NCI-H1694 treated with DMSO at 0.1 percent for 48 hours (cell line): ENCODE results near the gene FBF1.

Source experiments
- DNase-seq: peaks from one replicate; lab custom pipeline; 2025; lab: John Stamatoyannopoulos, UW

Gene FBF1

DNA sequence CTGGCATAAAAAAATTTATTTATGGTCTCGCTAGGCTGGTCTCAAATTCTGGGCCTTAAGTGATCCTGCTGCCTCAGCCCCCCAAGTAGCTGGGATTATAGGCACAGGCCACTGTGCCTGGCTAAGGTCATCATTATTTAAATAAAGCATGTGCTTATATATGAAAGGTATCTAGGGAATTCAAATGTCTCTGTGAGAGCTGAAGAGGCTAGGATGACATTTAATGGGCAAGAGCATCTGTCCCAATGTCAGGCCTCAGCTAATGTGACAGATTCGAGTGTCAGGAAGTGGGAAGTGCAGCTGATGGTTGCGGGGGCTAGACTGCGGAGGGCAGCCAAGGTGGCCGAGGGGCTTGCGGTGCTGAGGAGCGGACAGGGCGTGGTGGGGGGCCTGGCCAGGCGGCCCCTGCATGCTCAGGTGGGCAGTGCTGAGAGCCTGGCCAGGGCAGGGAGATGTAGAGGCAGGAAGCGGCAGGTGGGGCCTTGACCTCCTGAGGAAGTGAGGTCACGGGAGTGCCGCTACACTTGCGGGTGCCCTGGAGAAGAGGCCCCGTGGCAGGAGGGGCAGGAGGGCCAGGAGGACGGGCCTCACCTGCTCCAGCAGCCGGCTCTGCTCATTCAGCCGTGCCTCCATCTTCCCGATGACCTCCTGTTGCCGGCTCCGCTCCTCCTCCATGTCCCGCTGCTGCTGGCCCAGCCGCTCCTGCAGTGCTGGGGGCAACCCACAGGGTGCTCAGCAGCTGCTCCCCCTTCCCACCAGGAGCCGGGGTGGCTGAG, 23.5 kb downstream of the FBF1 start:
- DNase-seq = no peak

DNA sequence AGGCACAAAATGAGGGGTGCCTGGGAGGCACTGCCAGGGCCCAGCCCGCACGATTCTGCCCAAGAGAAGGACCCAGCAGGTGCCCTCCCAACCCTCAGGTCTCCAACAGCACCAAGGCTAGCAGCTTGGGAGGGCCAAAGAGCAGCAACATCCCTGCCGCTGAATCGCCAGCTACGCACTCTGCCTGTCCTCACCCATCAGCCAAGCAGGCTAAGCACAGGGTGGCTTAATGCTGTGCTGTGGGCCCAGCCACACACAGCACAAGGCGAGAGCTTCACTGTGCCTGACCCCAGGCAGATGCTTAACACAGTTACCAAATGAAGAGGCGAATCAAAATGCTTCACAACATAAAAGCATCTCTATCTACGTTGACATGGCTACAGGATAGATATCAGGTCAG, 25.6 kb downstream of the FBF1 start:
- DNase-seq = no peak

DNA sequence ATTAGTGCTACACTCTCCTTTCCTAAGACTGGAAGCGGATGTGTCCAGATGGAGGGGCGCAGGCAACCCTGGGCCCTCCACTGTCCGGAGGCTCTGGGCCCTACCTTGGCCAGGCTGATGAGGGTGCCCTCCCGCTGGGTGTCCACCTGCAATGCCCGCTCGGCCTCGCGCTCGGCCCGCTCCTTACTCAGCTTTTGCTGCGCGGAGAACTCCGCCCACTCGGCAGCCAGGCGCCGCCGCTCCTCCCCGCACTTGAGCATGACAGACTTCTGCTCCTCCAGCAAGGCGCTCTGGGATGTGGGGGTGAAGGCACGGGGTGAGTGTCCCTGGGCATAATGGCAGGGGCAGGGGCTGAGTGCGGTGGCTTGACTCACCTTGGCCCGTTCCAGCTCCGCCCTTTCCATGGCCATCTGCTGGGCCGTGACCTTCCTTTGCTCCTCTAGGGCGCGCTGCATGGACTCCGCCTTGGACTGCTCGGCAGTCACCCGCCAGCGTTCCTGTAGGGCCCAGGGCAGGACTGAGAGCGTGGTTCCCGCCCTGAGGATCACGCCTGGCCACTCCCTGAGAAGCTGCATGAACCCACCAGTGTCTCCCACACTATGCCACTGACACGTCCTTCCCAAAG, 26.1 kb downstream of the FBF1 start:
- no peak for DNase-seq

DNA sequence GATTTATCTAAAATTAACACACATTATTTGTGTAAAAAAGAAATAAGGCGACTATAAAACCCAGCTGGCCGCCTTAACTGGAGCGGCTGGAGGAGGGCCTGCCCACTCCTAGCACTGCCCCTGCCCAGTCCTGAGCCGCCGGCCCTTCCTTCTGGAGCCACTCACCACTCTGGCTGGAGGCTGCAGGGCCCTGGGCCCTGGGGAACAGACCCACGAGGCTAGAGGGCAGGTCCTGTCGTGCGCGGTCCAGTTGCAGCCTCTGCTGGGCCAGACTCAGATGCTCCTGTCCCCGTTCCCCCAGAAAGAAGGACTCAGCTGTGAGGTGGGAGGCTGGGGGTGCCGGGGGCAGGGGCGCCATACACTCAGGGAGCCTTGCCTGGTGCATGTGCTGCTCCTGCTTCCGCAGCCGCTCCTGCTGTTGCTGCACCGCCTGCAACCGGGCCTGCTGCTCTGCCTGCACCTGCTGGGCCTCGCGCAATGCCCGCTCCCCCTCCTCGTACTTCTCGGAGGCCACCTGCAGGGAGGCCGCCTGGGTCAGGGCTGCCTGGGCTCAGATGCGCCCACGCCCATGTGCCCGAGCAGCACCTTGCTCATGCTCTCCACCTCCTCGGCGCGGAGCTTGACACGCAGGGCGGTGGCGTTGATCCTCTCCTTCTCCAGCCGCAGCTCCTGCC, 27.2 kb downstream of the FBF1 start:
- DNase-seq = no peak

DNA sequence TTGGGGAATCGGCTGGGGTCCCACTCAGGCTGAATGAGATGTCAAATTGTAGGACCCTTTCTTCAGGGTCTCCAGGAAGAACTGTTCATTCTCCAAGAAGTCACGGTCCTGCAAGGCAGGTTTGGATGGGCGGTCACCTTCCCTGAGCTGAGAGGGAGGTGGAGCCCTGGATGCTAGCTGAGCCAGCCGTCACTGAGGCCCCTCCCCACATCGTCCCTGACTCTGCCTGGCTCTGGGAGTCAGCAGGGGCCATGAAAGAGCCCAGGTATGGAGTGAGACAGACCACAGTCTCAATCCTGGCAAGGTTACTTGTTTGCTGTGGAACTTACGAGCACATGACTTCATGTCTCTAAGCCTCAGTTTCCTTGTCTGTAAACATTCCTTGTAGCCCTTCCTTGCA, 30.1 kb downstream of the FBF1 start:
- DNase-seq = no peak

DNA sequence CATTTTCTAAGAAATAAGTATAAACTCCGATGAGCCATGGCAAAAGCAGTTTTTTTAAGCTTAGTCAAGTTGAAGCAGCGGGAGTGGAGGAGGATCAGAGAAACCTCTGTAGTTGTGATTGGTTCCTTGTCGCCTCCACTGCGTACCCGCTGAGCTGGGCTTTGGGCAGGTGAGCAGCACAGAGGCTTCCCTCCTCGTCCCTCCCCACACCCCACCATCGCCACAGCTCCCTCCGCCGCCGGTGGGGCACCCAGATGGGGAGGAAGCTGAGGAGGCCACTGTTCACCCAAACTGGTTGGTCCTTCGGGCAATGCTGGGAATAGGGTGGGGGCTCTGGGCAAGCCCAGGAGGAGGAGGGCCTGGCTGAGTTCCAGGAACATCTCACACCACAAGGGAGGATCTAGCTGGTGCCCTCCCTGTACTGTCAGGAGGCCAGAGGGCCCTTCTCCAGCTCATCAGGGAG, 31.0 kb downstream of the FBF1 start:
- DNase-seq = peak; percentile 17

DNA sequence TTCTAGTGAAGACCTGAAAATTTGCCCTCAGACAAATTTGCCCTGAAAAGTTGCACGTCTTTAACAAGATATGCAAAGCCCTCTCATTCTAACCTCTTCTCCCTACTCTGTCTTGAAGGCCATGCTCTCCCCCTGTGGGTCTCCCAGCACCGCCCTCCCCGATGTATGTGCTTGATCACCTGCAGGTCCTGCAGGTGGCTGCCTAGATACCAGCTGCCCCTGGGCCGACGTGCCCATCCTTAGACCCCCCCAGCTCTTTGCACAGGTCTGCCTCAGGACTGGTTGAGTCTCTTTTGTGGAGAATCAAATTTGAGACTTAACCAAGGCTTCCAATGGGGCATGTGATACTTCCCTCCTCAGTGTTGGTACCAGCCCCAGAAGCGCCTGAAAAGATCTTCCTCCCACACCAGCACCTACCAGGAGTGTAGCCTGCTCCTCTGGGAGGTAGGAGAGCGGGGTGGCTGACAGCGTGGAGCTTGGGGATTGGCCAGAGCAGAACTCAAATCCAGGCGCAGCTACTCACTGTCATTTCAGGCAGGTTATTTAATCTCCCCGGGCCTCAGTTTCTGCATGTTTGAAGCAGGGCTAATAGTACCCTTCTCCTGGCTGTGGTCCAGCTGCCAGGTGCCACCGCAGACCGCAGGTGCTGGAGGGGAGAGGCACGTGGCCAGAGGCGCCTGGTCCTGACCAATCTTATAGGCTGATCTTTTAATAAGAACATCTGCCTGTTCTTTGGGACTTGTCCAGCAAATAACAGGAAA, 31.6 kb downstream of the FBF1 start:
- DNase-seq = no peak

DNA sequence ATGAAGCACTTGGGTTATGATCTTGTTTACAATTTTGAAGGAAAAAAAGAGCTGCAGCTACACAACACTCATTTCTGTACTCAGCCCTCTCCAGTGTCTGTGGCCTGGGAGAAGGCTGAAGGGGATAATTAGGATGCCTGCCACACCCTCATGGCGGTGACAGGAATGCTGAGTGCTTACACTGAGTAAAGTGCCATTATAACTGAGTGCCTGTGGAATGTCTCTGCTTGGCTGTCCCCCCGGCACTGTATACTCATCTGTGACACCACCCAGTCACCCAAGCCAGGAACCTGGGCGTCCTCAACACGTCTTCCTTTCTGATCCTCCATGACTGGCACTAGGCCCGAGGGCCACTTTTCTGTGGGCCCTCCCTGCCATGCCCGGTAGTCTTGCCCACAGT, 32.6 kb downstream of the FBF1 start:
- DNase-seq = no peak

DNA sequence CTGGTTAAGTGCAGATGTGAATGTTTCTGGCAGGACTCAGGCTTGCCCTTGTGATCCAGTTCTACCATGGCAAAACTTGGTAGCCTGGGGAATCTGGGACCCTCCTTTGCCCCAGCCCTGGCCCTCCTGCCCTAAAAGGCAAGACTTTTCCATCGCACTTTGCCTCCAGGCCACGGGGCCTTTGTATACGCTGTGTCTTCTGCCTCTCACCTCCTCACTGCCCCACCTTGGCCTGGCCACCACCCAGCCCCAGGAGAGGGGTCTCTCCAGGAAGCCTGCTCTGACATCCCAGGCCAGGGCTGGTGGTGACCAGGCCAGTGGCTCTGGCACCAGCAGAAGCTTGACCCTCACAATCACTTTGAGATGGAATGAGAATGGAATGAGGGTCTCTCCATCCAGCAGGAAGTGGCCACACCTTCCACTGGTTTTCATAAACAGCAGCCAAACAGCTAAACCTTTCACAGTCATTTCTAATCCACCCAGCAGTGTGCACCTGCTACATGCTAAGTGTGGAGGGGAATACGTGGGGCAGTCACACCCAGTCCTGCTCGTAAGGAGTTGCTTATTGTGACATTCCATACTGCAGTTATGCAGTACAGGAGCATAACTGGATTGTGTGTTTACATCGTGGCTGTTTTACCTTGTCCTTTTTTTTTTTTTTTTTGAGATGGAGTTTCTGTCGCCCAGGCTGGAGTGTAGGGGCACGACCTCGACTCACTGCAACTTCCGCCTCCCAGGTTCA, 34.5 kb downstream of the FBF1 start:
- DNase-seq = no peak

DNA sequence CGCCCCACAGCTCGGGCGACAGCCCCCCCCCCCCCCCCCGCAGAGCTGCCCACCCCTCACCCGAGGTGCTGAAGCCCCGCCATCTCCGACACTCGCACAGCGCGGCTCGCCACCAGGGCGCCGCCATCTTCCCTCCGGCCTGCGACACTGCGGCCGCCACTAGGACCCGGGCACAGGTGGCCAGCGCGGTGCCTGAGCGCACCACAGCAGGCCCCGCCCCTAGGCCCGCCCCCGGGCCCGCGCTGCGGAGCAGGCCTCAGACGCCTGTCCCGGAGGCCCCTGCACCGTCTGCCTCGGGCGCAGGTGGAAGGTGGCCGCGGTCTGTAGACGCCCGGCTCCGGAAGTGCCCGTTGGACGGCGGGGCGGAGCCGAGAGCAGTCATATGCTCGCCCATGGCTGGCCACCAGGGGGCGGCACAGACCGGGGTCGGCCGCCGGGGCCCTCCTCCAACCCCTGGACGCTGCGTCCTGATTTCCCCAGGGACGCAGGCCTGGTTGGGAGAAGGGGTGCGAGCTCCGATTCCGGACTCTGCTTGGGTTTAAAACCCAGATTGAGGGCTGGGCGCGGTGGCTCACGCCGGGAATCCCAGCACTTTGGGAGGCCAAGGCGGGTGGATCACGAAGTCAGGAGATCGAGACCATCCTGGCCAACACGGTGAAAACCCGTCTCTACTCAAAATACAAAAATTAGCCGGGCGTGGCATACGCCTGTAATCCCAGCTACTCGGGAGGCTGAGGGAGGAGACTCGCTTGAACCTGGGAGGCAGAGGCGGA, 35.9 kb downstream of the FBF1 start, which contains the start of gene MRPL38:
Gene MRPL38, minus strand, starts transcription at position 136 of the 773 bp plus-strand sequence. Its CDS starts 9 bp downstream, at position 127.
- peak; percentile 92 for DNase-seq

DNA sequence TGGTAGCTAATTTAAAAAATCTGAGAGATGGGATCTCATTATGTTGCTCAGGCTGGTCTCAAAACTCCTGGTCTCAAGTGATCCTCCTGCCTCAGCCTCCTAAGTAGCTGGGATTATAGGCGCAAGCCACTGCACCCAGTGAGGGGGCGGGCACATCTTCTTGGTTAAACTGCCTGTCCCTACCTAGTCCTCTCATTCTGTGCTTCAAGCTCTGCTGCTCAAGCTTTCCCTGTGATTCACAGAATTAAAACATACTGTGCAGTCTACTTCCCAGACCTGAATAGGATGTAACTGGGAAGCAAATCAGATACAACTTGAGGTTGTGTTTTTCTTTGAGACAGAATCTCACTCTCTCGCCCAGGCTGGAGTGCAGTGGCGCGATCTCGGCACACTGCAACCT, 38.4 kb downstream of the FBF1 start:
- DNase-seq = no peak

DNA sequence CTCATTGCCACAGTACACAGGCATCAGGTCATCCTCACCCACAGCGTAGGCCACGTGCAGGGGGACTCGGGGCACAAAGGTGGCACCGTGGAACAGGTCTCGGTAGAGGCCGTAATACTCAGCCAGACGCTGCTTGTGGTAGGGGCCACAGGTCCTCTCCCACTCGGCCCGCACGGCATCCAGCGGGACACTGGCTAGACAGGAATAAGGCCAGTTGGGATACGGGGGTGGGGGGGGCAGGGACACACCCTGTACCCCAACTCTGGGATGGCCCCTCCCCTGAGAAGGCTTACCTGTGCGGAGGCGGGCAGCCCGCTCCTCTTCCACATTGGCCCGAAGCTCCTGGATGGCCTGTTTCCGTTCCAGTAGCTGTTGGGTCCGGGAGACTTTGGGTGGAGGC, 39.1 kb downstream of the FBF1 start:
- no peak for DNase-seq

DNA sequence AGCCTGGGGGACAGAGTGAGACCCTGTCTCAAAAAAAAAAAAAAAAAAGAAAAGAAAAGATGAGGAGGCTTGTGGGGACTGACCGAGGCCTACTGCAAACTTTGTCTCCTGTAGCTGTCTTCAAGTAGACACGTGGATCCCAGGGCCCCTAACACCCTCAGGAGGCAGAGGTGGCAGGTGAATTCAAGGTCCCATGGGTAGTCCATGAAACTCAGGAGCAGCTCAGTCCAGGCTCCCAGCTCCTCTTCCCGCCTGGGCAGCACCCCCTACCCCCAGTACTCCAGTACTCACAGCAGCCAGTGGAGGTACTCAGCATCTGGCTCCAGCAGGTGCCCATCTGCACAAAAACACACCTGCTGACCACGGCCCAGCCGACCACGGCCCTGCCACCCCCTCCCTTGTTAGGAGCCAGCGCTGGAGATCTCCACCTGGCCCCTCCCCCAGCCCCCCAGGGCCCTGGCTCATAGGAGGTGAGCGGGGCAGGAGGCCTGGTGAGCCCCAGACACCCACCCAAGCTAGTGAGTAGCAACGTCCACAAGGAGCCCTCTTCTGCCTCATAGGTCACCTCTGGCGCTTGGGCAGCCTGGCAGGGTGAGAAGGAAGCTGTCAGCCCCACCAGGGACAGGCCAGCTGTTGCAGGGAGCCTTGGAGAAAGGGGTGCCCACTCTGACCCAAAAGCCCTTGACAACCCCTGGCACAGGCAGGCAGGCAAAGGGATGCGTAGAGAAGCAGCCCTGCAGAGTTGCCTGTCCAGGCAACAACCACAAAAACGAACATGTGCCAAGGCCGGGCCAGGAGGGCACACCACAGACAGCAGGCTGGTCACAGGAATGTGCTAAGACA, 39.9 kb downstream of the FBF1 start:
- no peak for DNase-seq

DNA sequence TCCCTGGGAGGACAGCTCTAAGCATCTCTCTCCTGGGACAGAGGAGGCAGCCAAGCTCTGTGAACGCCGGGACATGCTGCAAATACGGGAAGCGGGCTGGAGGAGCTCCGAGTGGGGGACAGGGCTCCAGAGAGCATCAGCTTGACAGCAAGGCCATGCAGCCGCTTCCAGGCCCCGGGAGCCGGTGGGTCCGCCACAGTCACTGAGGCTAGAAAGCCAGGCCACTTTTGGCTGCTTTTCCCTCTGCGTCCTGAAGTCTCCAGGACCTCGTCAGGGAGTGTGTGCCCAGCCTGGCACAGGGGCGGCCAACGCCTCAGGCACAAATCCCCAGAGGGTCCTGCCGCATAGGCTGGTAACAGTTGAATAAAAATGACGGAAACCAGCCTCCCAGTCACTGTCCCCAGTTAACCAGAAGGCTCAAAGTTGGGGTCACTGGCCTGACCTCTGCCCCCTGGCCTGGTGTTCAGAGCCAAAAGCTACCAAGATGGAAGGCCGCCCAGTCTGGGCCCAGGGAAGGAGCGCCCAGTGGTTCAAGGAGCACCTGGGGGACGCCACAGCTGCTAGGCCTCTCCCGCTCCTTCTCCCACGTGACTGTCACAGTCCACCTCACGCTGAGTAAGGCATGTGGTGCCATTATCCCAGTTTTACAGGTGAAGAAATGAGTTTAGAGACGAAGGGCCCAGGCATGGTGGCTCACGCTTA, 40.9 kb downstream of the FBF1 start:
- no peak for DNase-seq

DNA sequence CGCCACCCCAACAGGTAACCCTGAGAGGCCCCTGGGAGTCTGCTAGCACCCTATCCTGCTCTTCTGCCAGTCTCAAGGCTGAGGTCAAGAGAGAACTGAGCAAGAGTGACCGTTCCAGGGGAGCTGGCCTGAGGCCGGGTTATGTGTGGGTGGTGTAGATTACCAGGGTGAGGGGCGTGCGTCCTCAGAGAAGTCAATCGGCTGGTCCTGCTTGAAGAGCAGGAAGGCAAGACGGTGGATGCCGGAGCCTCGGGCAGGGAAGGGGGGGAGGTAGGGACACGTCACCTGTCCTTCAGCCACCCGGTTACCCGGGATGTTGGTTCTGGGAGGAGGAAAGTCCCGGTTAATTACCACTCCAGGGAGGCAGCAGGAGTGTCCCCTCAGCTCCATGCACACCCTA, 41.5 kb downstream of the FBF1 start:
- DNase-seq = no peak

DNA sequence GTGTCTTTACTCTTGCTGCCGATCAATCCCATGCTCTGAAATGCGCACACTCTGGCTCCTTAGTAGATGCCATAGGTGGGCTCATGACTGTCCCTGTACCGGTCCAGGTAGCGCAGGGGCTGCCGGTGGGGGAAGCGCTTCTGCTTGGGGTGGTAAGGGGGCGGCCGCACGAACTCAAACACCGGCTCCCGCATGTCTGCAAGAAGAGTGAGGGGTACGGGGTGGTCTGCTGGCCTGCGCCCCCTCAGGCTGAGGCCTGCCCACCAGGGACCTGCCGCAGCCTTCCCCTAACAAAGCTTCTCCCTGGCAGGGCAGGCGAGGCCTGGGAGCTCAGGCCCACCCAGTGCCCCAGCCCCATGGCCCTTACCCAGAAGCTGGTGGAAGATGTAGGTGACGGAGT, 42.1 kb downstream of the FBF1 start:
- DNase-seq = no peak

DNA sequence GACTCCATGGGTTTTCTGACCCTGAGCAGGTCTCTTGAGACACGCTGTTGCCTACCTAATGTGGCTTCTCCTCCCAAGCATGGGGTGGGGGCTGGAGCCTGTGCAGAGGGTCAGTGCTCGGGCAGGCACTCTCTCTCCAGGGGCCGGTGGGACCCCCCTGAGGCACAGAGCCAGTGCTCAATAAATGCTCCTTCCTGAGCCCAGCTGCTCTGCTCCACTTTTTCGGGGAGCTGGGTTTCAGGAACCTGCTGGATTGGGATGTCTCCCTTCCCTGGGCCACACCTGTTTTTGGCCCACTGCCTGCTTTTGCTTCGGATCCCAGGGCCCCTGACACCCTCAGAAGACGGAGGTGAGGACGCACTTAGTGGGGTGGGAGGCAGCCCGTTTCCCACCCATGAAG, 42.8 kb downstream of the FBF1 start:
- DNase-seq = no peak

DNA sequence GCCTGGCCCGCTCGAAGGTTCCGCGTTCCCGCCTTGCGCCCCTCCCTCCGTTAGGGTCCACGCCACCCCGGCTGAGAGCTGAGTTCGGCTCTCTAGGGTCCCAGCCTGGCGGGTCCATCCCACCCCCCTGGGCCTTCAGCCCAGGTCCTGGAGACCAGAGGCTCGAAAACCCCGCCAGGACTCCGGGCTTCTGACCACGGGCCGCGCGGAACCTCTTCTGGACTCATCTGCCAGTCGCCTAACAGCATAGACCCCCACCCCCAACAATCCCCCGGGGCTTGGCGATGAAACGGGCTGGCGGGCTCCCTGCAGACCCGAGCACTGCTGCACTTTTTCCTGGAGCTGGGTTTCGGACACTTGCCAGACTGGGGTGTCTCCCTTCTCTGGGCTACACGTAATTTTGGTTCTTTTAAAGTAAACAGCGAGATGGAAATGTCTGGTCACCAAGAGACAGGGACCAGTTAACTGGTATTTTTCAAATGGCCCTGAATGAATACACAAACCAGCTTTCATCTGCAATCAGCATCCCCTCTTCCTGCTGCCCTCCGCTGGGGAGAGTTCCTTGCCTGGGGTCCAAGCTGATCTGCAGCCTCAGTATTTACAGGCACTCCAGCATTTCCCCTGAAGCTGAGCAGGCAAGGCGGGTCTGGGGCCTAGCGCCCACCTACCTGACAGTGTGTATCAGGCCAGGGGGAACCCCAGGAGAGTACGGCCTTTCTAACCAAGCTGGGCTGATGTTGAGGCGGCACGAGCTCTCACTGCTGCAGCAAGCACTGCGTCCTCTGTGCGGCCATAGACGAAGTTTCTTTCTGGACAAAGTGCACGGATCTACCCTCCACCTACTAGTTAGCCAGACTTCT, 43.5 kb downstream of the FBF1 start:
- DNase-seq = no peak
